BLaER1 treated with 17β-estradiol and CSF1 and Interleukin-3, amounts not matched to agents 10 nM and 100 nM (cell line): ENCODE data around the gene ZNF354B.

Experiments
- H3K27ac ChIP-seq, 11 experiments: shearing (Covaris generic); formaldehyde crosslinking; 2 replicates each; pipeline ENCODE4 v1.8.1; 2022
- H3K27me3 ChIP-seq, 11 experiments: shearing (Covaris generic); formaldehyde crosslinking; 2 replicates each; pipeline ENCODE4 v1.8.1; 2022
- H3K36me3 ChIP-seq, 11 experiments: shearing (Covaris generic); formaldehyde crosslinking; 2 replicates each; pipeline ENCODE4 v1.8.1; 2022
- H3K4me1 ChIP-seq, 10 experiments: shearing (Covaris generic); formaldehyde crosslinking; 2 replicates each; pipeline ENCODE4 v1.8.1; 2022
- H3K4me2 ChIP-seq, 11 experiments: shearing (Covaris generic); formaldehyde crosslinking; 2 replicates each; pipeline ENCODE4 v1.8.1; 2022
- H3K4me3 ChIP-seq, 10 experiments: shearing (Covaris generic); formaldehyde crosslinking; 2 replicates each; pipeline ENCODE4 v1.8.1; 2022
- H3K9ac ChIP-seq, 11 experiments: shearing (Covaris generic); formaldehyde crosslinking; 2 replicates each; pipeline ENCODE4 v1.8.1; 2022
- H3K9me3 ChIP-seq, 11 experiments: shearing (Covaris generic); formaldehyde crosslinking; replicated peaks in 1 of 11; 2 replicates each; pipeline ENCODE4 v1.8.1; 2022
- H4K20me1 ChIP-seq, 11 experiments: shearing (Covaris generic); formaldehyde crosslinking; 2 replicates each; pipeline ENCODE4 v1.8.1; 2022
- Cebpa-rat ChIP-seq, 11 experiments: shearing (Covaris generic); IDR thresholded peaks; 2 replicates each; pipeline ENCODE4 v1.8.1; 2022

ZNF354B gene

GRCh38 chr5:178902849-178903248 is 43.1 kb downstream of the ZNF354B start:
- H3K4me3 ChIP-seq, result no peak overlapping the region
- no peak overlapping the region for H3K9ac ChIP-seq
- H3K27me3 ChIP-seq, result no peaks in the 10 kb centered on the region
- H3K4me1 ChIP-seq, result peaks cover 0 to 8% (median 2%) of the 10 kb centered on the region in 10 experiments; a peak in 5 of 20 replicates
- H3K4me2 ChIP-seq, result no peak overlapping the region
- peaks cover 17 to 74% (median 55%) of the 10 kb centered on the region in 11 experiments for H3K36me3 ChIP-seq
- TF ChIP-seq Cebpa-rat (IDR thresholded peaks at IDR 0.05), result no peak
- H3K9me3 ChIP-seq, result peaks cover 94 to 98% (median 96%) of the 10 kb centered on the region in 11 experiments
- H3K27ac ChIP-seq, result no peak overlapping the region
- H4K20me1 ChIP-seq, result no peaks in the 10 kb centered on the region

GRCh38 chr5:178931846-178932760 is 72.3 kb downstream of the ZNF354B start:
- Histone ChIP-seq H3K9me3 (peaks cover 100% of the 10 kb centered on the region in 11 experiments), H3K4me2 (no peak overlapping the region)
- TF ChIP-seq Cebpa-rat (IDR thresholded peaks at IDR 0.05), result no peak

More at GRCh38 chr5:178931846-178932760, 72.3 kb downstream of the ZNF354B start:
- H3K4me1 ChIP-seq, result no peaks in the 10 kb centered on the region
- H3K9ac ChIP-seq, result no peak overlapping the region
- H3K27me3 ChIP-seq, result no peaks in the 10 kb centered on the region
- H3K4me3 ChIP-seq, result peak overlapping the region in 5 of 10 experiments; percentile 5 to 36 (median 17); a peak in 4 of 20 replicates
- H4K20me1 ChIP-seq, result no peaks in the 10 kb centered on the region
- H3K27ac ChIP-seq, result no peak overlapping the region
- peaks cover 61 to 99% (median 75%) of the 10 kb centered on the region in 11 experiments for H3K36me3 ChIP-seq
